Measurements from ENCODE around the gene MARK3. TPM values are rescaled to one million over a fixed set of nuclear protein-coding genes. Genes with fewer than 3 reads are reported as not detected.

MARK3 gene
- polyA plus RNA-seq, 4 donors, result 82.0 to 123 (median 101) TPM

- DNase-seq (ENCODE audit: low read depth in 4 of 4, low spot score in 2 of 4), result no peak
These were observed 22.4 kb upstream of the MARK3 start for GRCh38 chr14:103362780-103363179.

GRCh38 chr14:103366741-103367140, 18.5 kb upstream of the MARK3 start:
- no peak for DNase-seq (ENCODE audit: low read depth in 4 of 4, low spot score in 2 of 4)

- no peak for DNase-seq (ENCODE audit: low read depth in 4 of 4, low spot score in 2 of 4)
These were observed 17.2 kb upstream of the MARK3 start for GRCh38 chr14:103367995-103368394.

- DNase-seq (ENCODE audit: low read depth in 4 of 4, low spot score in 2 of 4), result no peak
These were observed 15.1 kb upstream of the MARK3 start for GRCh38 chr14:103370087-103370486.

GRCh38 chr14:103372017-103372416, 13.2 kb upstream of the MARK3 start:
- no peak for DNase-seq (ENCODE audit: low read depth in 4 of 4, low spot score in 2 of 4)

- no peak for DNase-seq (ENCODE audit: low read depth in 4 of 4, low spot score in 2 of 4)
These were observed 12.5 kb upstream of the MARK3 start for GRCh38 chr14:103372552-103373304.

GRCh38 chr14:103374121-103374520, 11.1 kb upstream of the MARK3 start:
- DNase-seq (ENCODE audit: low read depth in 4 of 4, low spot score in 2 of 4), result no peak

GRCh38 chr14:103377522-103378037, 7.6 kb upstream of the MARK3 start:
- no peak for DNase-seq (ENCODE audit: low read depth in 4 of 4, low spot score in 2 of 4)

GRCh38 chr14:103378038-103378854, 7.0 kb upstream of the MARK3 start:
- no peak for DNase-seq (ENCODE audit: low read depth in 4 of 4, low spot score in 2 of 4)

- DNase-seq (ENCODE audit: low read depth in 4 of 4, low spot score in 2 of 4), result no peak
These were observed 4.4 kb upstream of the MARK3 start for GRCh38 chr14:103380719-103381377.

- no peak for DNase-seq (ENCODE audit: low read depth in 4 of 4, low spot score in 2 of 4)
These were observed 2.8 kb upstream of the MARK3 start for GRCh38 chr14:103382376-103382775.

GRCh38 chr14:103384450-103385151, 614 bp upstream of the MARK3 start:
- DNase-seq (ENCODE audit: low read depth in 4 of 4, low spot score in 2 of 4), result no peak

GRCh38 chr14:103385929-103386712, 906 bp downstream of the MARK3 start:
- no peak for DNase-seq (ENCODE audit: low read depth in 4 of 4, low spot score in 2 of 4)

- DNase-seq (ENCODE audit: low read depth in 4 of 4, low spot score in 2 of 4), result no peak
These were observed 1.6 kb downstream of the MARK3 start for GRCh38 chr14:103386713-103387329.

GRCh38 chr14:103388664-103389063, 3.4 kb downstream of the MARK3 start:
- DNase-seq (ENCODE audit: low read depth in 4 of 4, low spot score in 2 of 4), result no peak

- DNase-seq (ENCODE audit: low read depth in 4 of 4, low spot score in 2 of 4), result no peak
These were observed 5.4 kb downstream of the MARK3 start for GRCh38 chr14:103390605-103391004.

GRCh38 chr14:103391048-103391447, 5.8 kb downstream of the MARK3 start:
- DNase-seq (ENCODE audit: low read depth in 4 of 4, low spot score in 2 of 4), result no peak

GRCh38 chr14:103392106-103392505, 6.9 kb downstream of the MARK3 start:
- no peak for DNase-seq (ENCODE audit: low read depth in 4 of 4, low spot score in 2 of 4)

GRCh38 chr14:103392572-103392971, 7.4 kb downstream of the MARK3 start:
- DNase-seq (ENCODE audit: low read depth in 4 of 4, low spot score in 2 of 4), result no peak

All from left renal cortex interstitium (tissue), 4 donors.